Measurements from ENCODE around the gene SFXN3. TPM values are rescaled to one million over a fixed set of nuclear protein-coding genes. Genes with fewer than 3 reads are reported as not detected.

Gene SFXN3
- total and polyA plus RNA-seq, 2 of the 8 experiments (the other 6 are each of a cell fraction or from before 2014, with no cell fraction given), result 2.6 to 2.8 TPM

- no peak for TF ChIP-seq CTBP2 (IDR thresholded peaks at IDR 0.05; ENCODE audit: borderline replicate concordance, insufficient read depth, insufficient read length, low read length)
- no peak for TF ChIP-seq SAP30 (IDR thresholded peaks at IDR 0.05; ENCODE audit: insufficient read depth, insufficient replicate concordance, low read length)
- TF ChIP-seq ASH2L (IDR thresholded peaks at IDR 0.05; ENCODE audit: low read length), result peak; percentile 38
- peak; percentile 65; the same call in 1 of the 2 replicates for TF ChIP-seq TCF12 (IDR thresholded peaks at IDR 0.05; ENCODE audit: low read depth, low read length)
- TF ChIP-seq E2F6 (IDR thresholded peaks at IDR 0.05), result peak; percentile 93
- TF ChIP-seq TBP (IDR thresholded peaks at IDR 0.05; ENCODE audit: low read depth, low read length), result 0 out of 2 replicates have a peak, but pooled peaks have one; percentile 31
- no peak for TF ChIP-seq ATF3 (IDR thresholded peaks at IDR 0.05; ENCODE audit: insufficient read depth, low read depth, low read length)
- 0 out of 2 replicates have a peak, but pooled peaks have one; percentile 26 for TF ChIP-seq RBBP5 (IDR thresholded peaks at IDR 0.05; ENCODE audit: borderline replicate concordance, low read depth, low read length)
- TF ChIP-seq EP300 (IDR thresholded peaks at IDR 0.05; ENCODE audit: borderline replicate concordance in 1 of 2, low read depth in 2 of 2, low read length in 2 of 2), result no peak
- 0 out of 2 replicates have a peak, but pooled peaks have one; percentile 3 for TF ChIP-seq EGR1 (IDR thresholded peaks at IDR 0.05; ENCODE audit: borderline replicate concordance, low read depth, low read length)
- TF ChIP-seq EZH2 (IDR thresholded peaks at IDR 0.05; ENCODE audit: low read depth, low read length, severe bottlenecking), result peak; percentile 72
- TF ChIP-seq RAD21 (IDR thresholded peaks at IDR 0.05 in 1 of 2, conservative IDR thresholded peaks at IDR 0.05 in 1 of 2; ENCODE audit: low read depth in 2 of 2, low read length in 2 of 2), result peak; percentile 64 to 74
- peak; percentile 22 for TF ChIP-seq TAF7 (optimal IDR thresholded peaks at IDR 0.05; ENCODE audit: borderline replicate concordance, low read depth, low read length)
Measured at GRCh38 chr10:101050208-101051069, 19.4 kb downstream of the SFXN3 start (continued).

Data from H1 (cell line).